Daoy (cell line): ENCODE data around the gene NBPF11. TPM values are rescaled to one million over a fixed set of nuclear protein-coding genes. Genes with fewer than 3 reads are reported as not detected.

Experiments used
- total RNA-seq: library from RNA; depleted of rRNA; stranded (reverse); fragments of >200 nt; shearing (Covaris generic); gene quantifications from 2 replicates; pipeline ENCODE4 v1.2.3, GENCODE V29; 2014; rRNA removed

Gene NBPF11
- total RNA-seq, 1 experiment from 2014 or later: 2.8 TPM

Other genes starting within 250 kb of the NBPF11 start
- gene GJA8, start 249.5 kb downstream of the NBPF11 start, total RNA-seq: not detected in 2 replicates
- gene GPR89B, start 223.9 kb downstream of the NBPF11 start, total RNA-seq: 19.4 and 19.9 TPM in 2 replicates